HG03460 (cell line): ENCODE results near the gene CD1B.
"Not testable (repeated sequence)": the region's sequence is repeated elsewhere in the genome, so short reads cannot be mapped to it uniquely, and the experiment has no call there.

Experiments used
- ATAC-seq: cut with Tn5 transposase; IDR thresholded peaks from one replicate; pipeline ENCODE4 v1.9.1; 2021; ENCODE audit not compliant: unreplicated experiment

Gene CD1B

DNA sequence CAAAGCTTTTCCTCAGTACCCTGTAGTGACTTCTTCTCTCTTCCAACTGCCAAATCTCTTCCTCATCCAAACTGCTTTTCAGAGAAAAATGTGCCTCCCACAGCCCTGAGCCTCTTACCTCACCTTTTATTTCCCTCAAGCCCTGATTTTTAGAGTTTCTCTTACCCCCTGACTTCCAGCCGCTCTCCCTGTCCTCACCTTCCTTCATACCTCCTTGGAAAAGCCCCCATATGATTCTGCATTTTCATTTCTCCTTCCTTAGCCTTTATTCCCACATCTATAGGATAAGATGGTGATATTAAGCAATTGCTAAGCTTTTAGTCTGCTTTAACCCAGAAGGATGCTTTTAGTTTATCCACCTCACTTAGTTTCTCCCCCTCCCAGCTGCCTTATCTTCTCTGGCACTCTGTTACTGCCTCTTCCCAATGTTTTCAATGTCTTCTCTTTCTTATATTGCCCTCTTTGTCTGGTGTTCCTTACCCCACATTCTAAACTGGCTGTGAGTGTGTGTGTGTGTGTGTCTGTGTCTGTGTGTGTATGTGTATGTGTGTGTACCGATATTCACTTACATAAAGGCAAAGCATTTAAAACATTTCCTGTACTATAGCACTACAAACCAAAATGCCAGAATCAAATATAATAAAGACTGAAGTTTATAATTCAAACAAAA, at the start of gene CD1B:
CD1B (minus strand) TSS at position 51 of the 670 bp plus-strand sequence. CDS start 108 bp downstream, outside the sequence.
- ATAC-seq: no peak

DNA sequence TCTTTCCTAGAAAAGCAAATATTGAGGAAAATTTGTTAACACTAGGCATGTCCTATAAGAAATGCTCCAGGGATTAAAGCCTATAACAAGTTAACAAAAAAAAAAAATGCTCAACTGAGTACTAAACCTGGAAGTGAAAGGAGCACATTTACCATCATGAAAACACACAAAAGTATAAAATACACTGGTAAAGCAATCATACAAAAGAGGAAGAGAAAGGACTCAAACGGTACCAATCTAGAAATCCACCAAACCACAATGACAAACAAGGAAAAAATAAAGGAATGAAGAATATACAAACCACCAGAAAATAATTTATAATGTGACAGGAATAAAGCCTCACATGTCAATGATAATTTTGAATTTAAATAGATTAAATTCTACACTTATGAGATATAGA, 43.5 kb upstream of the CD1B start:
- no peak for ATAC-seq

DNA sequence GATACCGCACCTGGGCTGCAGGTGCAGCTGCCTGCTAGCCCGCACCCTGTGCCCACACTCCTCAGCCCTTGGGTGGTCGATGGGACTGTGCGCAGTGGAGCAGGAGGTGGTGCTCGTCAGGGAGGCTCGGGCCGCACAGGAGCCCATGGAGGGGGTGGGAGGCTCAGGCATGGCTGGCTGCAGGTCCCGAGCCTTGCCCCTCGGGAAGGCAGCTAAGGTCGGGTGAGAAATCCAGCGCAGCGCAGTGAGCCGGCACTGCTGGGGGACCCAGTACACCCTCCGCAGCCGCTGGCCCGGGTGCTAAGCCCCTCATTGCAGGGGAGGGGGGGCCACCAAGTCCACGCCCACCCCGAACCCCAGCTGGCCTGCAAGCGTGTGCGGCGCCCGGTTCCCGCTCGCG, 42.8 kb upstream of the CD1B start:
- not testable (repeated sequence) for ATAC-seq

- peak; percentile 98 for ATAC-seq
These were observed 40.0 kb upstream of the CD1B start for GRCh38 chr1:158371188-158371953.

DNA sequence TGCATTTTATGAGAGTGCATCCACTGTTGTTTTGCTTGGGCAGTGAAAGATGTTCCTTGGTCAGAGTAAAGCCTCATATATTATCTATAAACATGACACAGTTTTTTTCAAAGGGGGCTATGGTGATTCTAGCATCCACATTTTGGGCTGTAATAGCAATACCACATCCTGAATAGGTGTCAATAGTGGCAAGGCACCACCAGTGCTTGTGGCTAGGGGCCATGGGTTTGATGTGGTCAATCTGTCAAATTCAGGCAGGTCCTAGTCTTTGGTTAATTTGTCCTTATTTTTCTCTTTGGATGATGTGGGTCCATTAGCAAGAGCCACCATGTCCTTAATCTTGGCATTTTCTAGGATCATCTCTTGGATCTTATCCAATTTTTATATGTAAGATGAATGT, 35.5 kb upstream of the CD1B start:
- no peak for ATAC-seq

- ATAC-seq: no peak
These were observed 31.6 kb upstream of the CD1B start for GRCh38 chr1:158362941-158363340.

GRCh38 chr1:158362482-158362881, 31.2 kb upstream of the CD1B start:
- ATAC-seq: no peak

- no peak for ATAC-seq
These were observed 26.1 kb upstream of the CD1B start for GRCh38 chr1:158357441-158357840.

GRCh38 chr1:158356616-158357015, 25.3 kb upstream of the CD1B start:
- no peak for ATAC-seq

DNA sequence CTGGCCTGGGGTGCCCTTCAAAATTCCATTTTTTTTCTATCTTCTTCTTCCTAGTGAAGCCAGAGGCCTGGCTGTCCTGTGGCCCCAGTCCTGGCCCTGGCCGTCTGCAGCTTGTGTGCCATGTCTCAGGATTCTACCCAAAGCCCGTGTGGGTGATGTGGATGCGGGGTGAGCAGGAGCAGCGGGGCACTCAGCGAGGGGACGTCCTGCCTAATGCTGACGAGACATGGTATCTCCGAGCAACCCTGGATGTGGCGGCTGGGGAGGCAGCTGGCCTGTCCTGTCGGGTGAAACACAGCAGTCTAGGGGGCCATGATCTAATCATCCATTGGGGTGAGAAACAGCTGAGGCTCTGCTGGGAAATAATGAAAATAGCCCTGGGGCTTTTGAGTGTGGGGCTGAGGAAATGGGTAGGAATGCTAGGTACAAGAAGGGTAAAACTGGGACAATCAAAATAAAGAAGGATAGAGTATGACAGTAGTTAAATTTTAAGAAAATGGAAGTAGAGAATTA, 24.5 kb upstream of the CD1B start:
- ATAC-seq: no peak

GRCh38 chr1:158354255-158354654, 22.9 kb upstream of the CD1B start:
- no peak for ATAC-seq

DNA sequence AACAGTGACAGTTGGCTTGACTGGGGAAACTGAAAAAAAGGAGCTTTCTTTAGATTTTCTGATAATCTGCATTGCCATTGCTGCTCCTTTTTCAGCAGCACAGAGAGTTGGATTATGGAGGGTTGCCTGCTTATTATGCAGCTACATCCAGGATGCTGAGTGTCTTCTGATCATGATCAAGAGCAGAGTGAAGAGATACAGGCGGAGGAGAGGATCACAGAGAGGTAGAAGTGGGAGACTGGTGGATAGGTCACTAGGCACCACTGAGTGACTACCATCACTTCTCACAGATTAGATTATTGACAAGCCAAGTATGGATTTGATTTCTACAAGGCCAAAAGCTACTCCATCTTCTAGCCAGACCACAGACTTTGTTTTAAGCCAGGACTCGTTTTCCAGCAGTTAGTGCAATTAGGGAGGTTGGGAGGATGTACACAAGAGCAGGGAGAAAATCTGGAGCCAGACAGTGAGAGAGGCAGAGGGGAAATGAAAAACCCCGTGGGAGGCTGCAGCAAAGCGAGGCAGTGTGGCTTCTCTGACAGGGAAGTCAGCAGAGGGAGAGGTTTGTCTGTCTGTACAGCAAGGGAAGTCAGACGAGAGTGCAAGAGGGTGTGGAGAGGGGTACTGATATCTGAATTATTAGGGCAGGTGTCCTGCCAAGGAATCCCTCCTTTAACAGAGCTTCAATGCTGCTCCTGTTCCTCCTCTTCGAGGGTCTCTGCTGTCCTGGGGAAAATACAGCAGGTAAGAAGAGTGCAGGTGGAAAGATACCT, 22.2 kb upstream of the CD1B start, which contains the start of gene CD1E:
CD1E (plus strand) TSS at position 592 of the 773 bp plus-strand sequence; CDS start at position 687, 95 bp downstream.
- no peak for ATAC-seq

GRCh38 chr1:158348946-158349345, 17.6 kb upstream of the CD1B start:
- not testable (repeated sequence) for ATAC-seq

DNA sequence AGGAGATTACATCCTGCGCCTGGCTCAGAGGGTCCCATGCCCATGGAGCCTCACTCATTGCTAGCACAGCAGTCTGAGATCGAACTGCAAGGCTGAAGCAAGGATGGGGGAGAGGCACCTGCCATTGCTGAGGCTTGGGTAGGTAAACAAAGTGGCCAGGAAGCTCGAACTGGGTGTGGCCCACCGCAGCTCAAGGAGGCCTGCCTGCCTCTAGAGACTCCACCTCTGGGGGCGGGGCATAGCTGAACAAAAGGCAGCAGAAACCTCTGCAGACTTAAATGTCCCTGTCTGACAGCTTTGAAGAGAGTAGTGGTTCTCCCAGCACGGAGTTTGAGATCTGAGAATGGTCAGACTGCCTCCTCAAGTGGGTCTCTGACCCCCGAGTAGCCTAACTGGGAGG, 5.1 kb upstream of the CD1B start:
- ATAC-seq: not testable (repeated sequence)

DNA sequence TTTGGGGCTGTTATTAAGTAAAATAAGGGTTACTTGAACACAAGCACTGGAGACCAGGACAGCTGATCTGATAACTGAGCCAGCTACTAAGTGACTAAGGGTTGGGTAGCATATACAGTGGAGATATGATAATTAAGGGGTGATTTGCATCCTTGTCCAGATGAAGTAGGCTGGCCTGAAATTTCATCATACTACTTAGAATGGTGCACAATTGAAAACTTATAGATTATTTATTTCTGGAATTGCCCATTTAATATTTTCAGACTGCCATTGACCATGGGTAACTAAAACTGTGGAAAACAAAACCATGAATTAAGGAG, 3.8 kb upstream of the CD1B start:
- no peak for ATAC-seq

DNA sequence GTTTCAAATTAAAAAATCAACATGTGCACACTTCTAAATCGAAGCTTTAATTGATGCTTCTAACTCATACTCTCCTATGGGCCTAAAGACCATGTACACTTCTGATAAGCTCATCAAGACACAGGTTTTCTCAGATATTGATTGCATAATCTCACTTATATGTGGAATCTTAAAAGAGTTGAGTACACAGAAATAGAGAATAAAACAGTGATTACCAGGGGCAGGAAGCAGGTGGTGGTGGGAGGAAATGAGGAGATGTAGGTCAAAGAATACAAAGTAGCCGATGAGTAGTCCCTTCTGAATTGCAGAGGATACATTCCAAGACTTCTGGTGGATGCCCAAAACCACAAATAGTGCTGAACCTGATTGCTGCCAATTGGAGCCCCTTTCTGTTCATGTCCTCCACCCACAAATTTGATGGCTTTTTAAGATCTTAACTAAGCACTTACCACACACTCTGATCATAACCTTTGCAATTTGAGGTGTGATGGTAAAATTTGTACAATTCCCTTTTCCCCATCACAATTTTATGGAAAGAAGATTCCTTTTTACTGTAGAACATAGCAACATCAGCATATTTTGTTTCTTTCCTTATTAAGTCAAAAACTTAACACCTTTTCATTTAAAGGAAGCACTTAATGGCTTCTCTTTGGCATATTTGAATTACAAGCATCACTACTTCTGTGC, 3.3 kb upstream of the CD1B start:
- no peak for ATAC-seq

DNA sequence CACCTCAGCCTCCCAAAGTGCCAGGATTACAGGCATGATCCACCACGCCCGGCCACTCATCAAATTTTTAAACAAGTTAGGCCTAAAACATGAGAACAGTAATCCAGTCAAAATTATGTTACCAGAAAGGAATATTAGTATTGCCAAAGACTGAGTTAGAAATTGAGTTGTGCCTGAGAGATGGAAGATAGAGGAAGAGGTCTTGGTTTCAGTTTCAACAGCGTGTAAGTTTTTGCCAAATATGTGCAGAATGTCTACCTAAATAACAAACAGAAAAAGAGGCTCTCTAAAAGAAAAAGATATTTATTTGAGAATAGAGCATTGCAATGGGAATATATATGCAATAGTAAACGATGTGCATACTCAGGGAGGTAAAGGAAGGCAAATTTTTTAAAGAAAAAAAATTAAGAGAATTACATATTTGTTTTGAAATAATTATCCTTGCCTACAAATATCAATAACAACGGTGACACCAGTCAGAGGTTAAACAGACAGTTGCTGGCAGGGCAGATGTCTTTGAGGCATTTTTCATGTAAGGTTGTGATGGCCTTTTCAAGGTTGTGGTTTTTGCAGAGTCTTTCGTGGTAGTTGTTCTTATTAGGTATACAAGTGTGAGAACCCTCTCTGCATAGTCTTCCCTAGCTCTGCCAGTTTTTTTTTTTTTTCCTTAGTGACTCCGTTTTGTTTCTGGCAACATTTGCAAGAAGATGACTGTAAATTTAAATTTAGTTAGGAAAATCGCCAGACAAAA, 2.2 kb upstream of the CD1B start:
- no peak for ATAC-seq

DNA sequence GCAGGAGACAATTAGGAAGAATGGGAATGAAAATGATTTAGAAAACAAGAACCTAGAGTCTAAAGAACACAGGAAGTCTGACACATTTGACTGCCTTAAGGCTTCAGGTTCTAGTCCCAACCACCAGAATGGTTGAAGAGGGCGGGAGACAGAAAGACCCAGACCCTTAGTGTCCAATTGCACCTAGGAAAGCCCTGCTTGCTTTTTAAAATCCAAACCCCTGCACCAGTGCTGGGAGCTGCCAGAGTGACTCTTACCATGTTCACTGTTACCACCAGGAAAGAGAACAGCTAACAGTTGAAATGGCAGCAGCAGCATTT, 265 bp downstream of the CD1B start:
- ATAC-seq: no peak

DNA sequence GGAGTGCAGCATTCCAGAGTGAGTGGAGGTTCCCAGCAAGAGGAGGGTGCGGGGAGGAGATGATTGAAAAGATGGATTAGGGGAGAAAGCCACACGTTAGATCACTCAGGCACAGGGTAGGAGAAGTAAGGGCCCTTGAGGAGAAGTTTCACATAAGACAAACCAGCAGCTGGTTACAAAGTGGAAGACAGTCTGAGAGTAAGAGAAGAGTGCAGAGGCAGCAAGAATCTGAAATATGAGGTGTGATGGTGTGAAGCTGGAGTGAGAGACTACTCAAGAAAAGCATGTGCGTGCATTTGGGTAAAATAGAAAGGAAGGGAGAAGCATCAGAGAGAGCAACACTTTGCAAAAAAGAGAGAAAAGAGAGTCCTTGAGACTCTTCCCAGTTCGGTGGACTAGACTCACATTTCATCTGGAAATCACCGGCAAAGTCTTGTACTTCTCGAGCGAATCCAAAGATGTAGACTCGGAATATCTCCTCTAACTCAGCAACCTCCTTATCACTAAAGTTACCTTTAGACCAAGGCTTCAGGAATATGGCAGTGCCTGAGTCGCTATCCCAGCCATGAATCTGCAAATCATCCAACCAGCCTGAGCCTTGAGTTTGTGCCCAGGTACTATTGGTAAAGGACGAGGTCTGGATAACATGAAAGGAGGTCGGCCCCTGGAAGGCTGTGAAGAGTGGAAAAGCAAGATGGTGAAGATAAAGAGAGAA, 783 bp downstream of the CD1B start:
- ATAC-seq: no peak

DNA sequence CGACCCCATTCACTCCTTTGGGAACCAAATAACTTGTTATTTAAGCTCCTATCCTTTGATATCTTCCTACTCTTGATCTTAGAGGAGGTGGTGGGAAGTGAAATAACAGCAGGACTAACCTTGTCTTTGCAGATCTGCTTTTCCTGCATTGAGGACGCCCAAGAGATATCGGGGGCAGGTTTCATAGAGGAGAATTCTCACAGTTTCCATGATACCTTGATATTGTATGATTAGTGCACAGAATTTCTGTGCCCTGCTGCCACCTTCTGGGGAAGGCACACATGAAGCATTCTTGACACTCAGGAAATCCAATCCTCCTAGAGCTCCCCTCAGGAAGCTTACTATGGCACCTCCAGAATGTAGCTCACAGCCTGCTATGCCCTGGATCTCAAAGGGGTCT, 1.6 kb downstream of the CD1B start:
- no peak for ATAC-seq
